Neural cell (in vitro differentiated cells): Measurements from ENCODE around the gene DNAJA3.

Experiments used
- EZH2 ChIP-seq: fragments of 200-600, 300-800 bp; shearing (Covaris generic), sonication (generic); IDR thresholded peaks from 2 replicates; pipeline ENCODE4 v1.6.1; 2014; ENCODE audit warnings: antibody characterized with exemption, low read length, borderline replicate concordance, mild to moderate bottlenecking; ENCODE audit not compliant: insufficient read depth, poor library complexity, severe bottlenecking
- RAD21 ChIP-seq: fragments of 450-650 bp; conservative IDR thresholded peaks from 2 replicates; pipeline ENCODE4 v1.6.1; 2014; ENCODE audit warnings: antibody characterized with exemption, mild to moderate bottlenecking, moderate library complexity
- TAF1 ChIP-seq: IDR thresholded peaks from 2 replicates; pipeline ENCODE4 v1.6.1; 2012; ENCODE audit warnings: low read depth
- TF ChIP-seq, protein P1 (sequence below): fragments of 450-650 bp; IDR thresholded peaks from 2 replicates; pipeline ENCODE4 v1.5.1; 2014; ENCODE audit warnings: antibody characterized with exemption, mild to moderate bottlenecking, moderate library complexity; ENCODE audit not compliant: poor library complexity, severe bottlenecking

DNA sequence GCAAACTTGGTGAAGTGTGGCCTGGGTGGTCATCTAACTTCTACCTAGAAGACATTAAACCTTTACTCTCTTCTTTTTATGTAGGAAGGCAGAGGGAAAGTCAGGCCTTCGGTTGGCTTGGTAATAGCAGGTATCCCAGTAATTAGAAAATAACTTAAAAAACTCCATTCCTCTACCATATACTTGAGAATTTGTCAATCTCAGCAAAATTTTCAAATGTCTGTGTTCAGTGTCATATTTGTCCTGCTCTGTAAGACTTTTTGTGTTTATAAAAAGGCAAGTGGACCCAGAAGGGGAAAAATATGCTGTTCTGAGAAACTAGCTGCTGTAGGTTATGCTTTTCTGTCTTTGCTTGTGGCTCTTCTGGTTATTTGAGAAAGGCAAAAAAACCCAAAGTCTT is 56.3 kb downstream of the DNAJA3 start:
- TF ChIP-seq, protein P1, sequence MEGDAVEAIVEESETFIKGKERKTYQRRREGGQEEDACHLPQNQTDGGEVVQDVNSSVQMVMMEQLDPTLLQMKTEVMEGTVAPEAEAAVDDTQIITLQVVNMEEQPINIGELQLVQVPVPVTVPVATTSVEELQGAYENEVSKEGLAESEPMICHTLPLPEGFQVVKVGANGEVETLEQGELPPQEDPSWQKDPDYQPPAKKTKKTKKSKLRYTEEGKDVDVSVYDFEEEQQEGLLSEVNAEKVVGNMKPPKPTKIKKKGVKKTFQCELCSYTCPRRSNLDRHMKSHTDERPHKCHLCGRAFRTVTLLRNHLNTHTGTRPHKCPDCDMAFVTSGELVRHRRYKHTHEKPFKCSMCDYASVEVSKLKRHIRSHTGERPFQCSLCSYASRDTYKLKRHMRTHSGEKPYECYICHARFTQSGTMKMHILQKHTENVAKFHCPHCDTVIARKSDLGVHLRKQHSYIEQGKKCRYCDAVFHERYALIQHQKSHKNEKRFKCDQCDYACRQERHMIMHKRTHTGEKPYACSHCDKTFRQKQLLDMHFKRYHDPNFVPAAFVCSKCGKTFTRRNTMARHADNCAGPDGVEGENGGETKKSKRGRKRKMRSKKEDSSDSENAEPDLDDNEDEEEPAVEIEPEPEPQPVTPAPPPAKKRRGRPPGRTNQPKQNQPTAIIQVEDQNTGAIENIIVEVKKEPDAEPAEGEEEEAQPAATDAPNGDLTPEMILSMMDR = no peak
- TF ChIP-seq EZH2 (no peak), RAD21 (no peak), TAF1 (no peak)
